ENCODE data around the gene LTBP1. TPM values are rescaled to one million over a fixed set of nuclear protein-coding genes. Genes with fewer than 3 reads are reported as not detected.

LTBP1 gene
- total and polyA plus RNA-seq, 10 of the 15 experiments (the other 5 are each of a cell fraction or from before 2014, with no cell fraction given) = 0.01 to 0.28 (median 0.12) TPM; not detected in 2

DNA sequence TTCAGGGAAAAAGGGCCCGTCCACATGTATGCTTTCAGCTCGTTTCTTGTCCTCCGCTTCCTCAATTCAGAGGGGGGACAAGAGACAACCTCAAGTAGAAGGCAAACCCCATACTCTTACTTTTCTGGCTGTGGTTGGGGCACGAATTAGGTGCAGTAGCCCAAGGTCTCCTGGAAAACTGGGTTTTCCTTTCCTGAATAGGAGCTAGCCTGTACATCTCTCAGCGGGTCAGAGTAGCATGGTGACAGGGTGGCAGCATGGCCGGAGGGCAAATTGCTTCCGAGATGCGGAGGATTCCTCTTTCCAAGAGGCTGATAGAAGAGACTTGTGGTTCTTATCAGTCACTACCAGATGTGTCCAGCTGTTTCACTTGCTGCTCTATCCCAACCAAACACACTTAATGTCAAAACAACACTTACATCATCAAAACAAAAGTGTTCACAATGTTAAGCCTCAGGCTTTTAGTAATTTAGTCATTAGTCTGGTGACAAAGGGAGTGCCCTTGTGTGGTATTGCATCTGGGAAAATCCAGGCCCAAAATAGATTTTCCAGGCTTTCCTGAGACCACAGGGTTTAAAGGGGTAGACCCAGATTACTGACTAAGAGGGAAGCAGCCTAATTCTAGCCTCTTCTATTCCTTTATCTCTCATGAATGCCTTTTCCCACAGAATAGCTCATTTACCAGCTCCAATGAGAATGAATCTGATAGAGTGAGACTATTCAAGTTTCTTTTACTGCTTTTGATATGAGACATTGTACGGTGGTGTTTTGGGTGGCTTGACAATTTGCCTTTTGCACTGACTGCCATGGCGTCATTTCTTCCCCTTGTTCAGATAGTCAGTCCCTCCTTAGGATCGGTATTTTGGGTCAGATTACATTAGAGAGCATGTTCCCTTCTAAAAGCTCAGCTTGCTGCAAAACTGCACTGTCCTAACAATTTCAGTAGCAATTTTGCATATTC is 162.0 kb downstream of the LTBP1 start:
- ATAC-seq (no peak), FAIRE-seq (no peak), DNase-seq (ENCODE audit: low read depth, low spot score) (no peak)
- RAD21 ChIA-PET (ENCODE audit: unreplicated experiment) = no interaction called here
- Histone ChIP-seq H4K20me1 (ENCODE audit: control insufficient read depth, insufficient read depth) (no peaks in the 10 kb centered on the region), H3K4me2 (ENCODE audit: control insufficient read depth, insufficient read depth) (no peak overlapping the region), H3K4me1 (ENCODE audit: control insufficient read depth, insufficient read depth, low read length) (no peaks in the 10 kb centered on the region), H3K9me3 (replicated peaks; ENCODE audit: control insufficient read depth, insufficient read depth, low read length) (no peaks in the 10 kb centered on the region), H3K27ac (ENCODE audit: control insufficient read depth, insufficient read depth) (no peak overlapping the region), H3K79me2 (ENCODE audit: control insufficient read depth, insufficient read depth, low read length) (no peaks in the 10 kb centered on the region), H2AFZ (ENCODE audit: control insufficient read depth, low read depth, low read length) (no peak overlapping the region), H3K4me3 (no peak overlapping the region), H3K36me3 (ENCODE audit: control insufficient read depth in 2 of 2, insufficient read depth in 2 of 2, low read length in 1 of 2) (no peaks in the 10 kb centered on the region), H3K9ac (ENCODE audit: control insufficient read depth, insufficient read depth, low read length) (no peak overlapping the region), H3K27me3 (replicated peaks in 1 of 2; ENCODE audit: control insufficient read depth in 2 of 2, insufficient read depth in 2 of 2, low read length in 1 of 2) (no peaks in the 10 kb centered on the region)
- CTCF ChIA-PET = no interaction called here
- TF ChIP-seq E2F4 (IDR thresholded peaks at IDR 0.05; ENCODE audit: low read depth, low read length) = no peak
- BruUV-seq (replicated peaks) = no TSS peak
- in situ Hi-C loops (cut with MboI) = no loop called here
- intact Hi-C loops (cut with micrococcal nuclease; ENCODE audit: unreplicated experiment) = no loop called here
- POLR2A ChIA-PET = no interaction called here
- SMC1A ChIA-PET (ENCODE audit: uncharacterized antibody, unreplicated experiment) = interaction anchor here (1.4 kb wide), 1 partner anchor 101 kb away, joined by 3 read pairs; no protein-coding TSS in a partner anchor
- 49% methylated on average over 11 of the region's 11 CpGs for WGBS (ENCODE audit: insufficient coverage, insufficient replicate concordance, low lambda C conversion rate, missing lambda C conversion rate)

GRCh38 chr2:33110461-33110860 is 163.7 kb downstream of the LTBP1 start:
- ChIA-PET SMC1A (ENCODE audit: uncharacterized antibody, unreplicated experiment) (no interaction called here), CTCF (interaction anchor here (0.5 kb wide), 1 partner anchor 285 kb away, joined by 3 read pairs; no protein-coding TSS in a partner anchor), POLR2A (no interaction called here), RAD21 (ENCODE audit: unreplicated experiment) (no interaction called here)
- no peaks in the 10 kb centered on the region for H3K9me3 ChIP-seq (replicated peaks; ENCODE audit: control insufficient read depth, insufficient read depth, low read length)
- H3K79me2 ChIP-seq (ENCODE audit: control insufficient read depth, insufficient read depth, low read length) = no peaks in the 10 kb centered on the region
- in situ Hi-C loops (cut with MboI) = no loop called here
- no peaks in the 10 kb centered on the region for H3K36me3 ChIP-seq (ENCODE audit: control insufficient read depth in 2 of 2, insufficient read depth in 2 of 2, low read length in 1 of 2)
- WGBS (ENCODE audit: insufficient coverage, insufficient replicate concordance, low lambda C conversion rate, missing lambda C conversion rate) = 48% methylated on average over 5 of the region's 5 CpGs
- no peak overlapping the region for H3K9ac ChIP-seq (ENCODE audit: control insufficient read depth, insufficient read depth, low read length)
- H3K4me2 ChIP-seq (ENCODE audit: control insufficient read depth, insufficient read depth) = no peak overlapping the region
- BruUV-seq (replicated peaks) = no TSS peak
- intact Hi-C loops (cut with micrococcal nuclease; ENCODE audit: unreplicated experiment) = no loop called here
- no peak overlapping the region for H2AFZ ChIP-seq (ENCODE audit: control insufficient read depth, low read depth, low read length)
- FAIRE-seq (no peak), DNase-seq (ENCODE audit: low read depth, low spot score) (no peak), ATAC-seq (no peak)
- H3K4me3 ChIP-seq = no peak overlapping the region
- no peaks in the 10 kb centered on the region for H3K27me3 ChIP-seq (replicated peaks in 1 of 2; ENCODE audit: control insufficient read depth in 2 of 2, insufficient read depth in 2 of 2, low read length in 1 of 2)
- no peaks in the 10 kb centered on the region for H3K4me1 ChIP-seq (ENCODE audit: control insufficient read depth, insufficient read depth, low read length)
- TF ChIP-seq BACH1 (IDR thresholded peaks at IDR 0.05; ENCODE audit: borderline replicate concordance) (no peak), HCFC1 (IDR thresholded peaks at IDR 0.05; ENCODE audit: low read length) (no peak), SPI1 (IDR thresholded peaks at IDR 0.05; ENCODE audit: borderline replicate concordance, insufficient read depth, low read depth, low read length) (no peak), WRNIP1 (IDR thresholded peaks at IDR 0.05; ENCODE audit: borderline replicate concordance, low read depth, low read length) (no peak), FOXK2 (IDR thresholded peaks at IDR 0.05) (no peak), CHD2 (IDR thresholded peaks at IDR 0.05; ENCODE audit: borderline replicate concordance, low read depth, low read length) (no peak), NR2C1 (IDR thresholded peaks at IDR 0.05) (no peak), SUZ12 (IDR thresholded peaks at IDR 0.05; ENCODE audit: unreplicated experiment) (no peak), MLLT1 (IDR thresholded peaks at IDR 0.05) (no peak), TARDBP (IDR thresholded peaks at IDR 0.05; ENCODE audit: borderline replicate concordance) (no peak), GABPA (IDR thresholded peaks at IDR 0.05; ENCODE audit: low read depth) (no peak), NFYB (IDR thresholded peaks at IDR 0.05; ENCODE audit: insufficient read depth, low read depth, low read length) (no peak), SP1 (IDR thresholded peaks at IDR 0.05; ENCODE audit: low read depth, low read length) (no peak), YY1 (IDR thresholded peaks at IDR 0.05; ENCODE audit: low read depth, low read length) (no peak), GATAD2B (conservative IDR thresholded peaks at IDR 0.05; ENCODE audit: low read depth) (no peak)
- H4K20me1 ChIP-seq (ENCODE audit: control insufficient read depth, insufficient read depth) = no peaks in the 10 kb centered on the region
- H3K27ac ChIP-seq (ENCODE audit: control insufficient read depth, insufficient read depth) = no peak overlapping the region

Measured in GM12878 (cell line).